ENCODE data around the gene PDCD7.
"Not testable (repeated sequence)": the region's sequence is repeated elsewhere in the genome, so short reads cannot be mapped to it uniquely, and the experiment has no call there.

The PDCD7 gene

DNA sequence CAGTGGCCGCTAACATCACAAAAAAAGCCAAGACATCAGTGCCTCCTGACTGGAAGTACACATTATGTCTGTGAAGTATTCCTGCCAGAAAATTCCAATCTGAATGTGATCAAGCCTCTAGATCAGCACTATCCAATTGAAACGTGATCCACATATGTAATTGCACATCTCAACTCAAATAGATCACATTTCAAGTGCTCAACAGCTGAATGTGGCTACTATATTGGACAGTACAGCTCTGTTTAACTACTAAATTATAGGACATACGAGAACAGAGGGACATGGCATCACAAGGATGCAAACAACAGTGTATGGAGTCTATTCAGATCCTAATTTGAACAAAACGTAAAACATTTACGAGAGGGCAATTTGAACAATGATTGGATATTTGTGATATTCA lies 18.1 kb downstream of the PDCD7 start:
- peak; percentile 16 for DNase-seq

DNA sequence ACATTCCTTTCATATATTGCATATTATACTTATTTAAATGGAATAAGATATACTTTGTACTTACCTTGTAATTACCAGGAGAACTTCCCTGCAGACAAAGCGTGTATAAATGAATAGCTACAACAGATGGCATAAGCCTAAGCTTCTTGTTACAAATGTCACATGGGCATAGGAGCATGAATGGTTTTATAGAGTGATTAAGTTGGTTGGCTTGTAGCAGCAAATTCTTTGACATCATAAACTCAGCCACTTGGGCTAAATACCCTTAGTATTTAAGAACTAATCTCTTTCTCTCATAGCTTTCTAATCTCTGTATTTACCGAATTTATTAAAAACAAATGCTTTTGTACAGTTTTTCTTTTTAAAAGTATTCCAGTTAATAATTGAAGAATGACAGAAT lies 18.5 kb downstream of the PDCD7 start, which contains the start of gene UBAP1L:
Gene UBAP1L, minus strand, starts transcription at position 115 of the 400 bp plus-strand sequence. CDS start 8,985 bp downstream, outside the sequence.
- no peak for DNase-seq

DNA sequence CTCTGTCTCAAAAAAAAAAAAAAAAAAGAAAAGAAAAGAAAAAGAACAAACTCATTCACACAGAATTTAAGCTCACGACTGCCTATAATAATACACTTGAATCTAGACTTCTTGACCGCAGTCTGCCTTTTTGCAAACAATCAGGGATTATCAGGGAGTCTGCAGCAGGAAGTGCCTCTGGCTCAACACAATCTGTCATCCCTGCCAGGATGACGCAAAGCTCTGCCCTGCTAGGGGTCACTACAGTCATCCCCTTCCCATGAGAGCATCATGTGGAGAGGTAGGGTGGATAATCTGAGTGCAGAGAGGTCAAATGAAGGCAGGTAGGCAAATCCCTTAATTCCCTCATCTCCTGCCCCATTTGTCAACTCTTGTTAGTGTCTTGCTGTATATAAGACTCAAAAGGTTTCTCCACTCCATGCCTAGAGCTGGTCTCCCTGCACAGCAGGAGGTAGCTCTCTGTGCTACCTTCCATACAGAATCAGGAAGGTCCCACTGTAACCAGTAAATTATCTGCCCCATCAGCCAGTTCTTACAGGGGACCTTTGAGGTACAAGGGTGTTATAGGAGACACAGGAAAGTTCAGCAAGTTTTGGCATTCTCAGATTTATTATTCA lies 22.8 kb downstream of the PDCD7 start:
- no peak for DNase-seq

DNA sequence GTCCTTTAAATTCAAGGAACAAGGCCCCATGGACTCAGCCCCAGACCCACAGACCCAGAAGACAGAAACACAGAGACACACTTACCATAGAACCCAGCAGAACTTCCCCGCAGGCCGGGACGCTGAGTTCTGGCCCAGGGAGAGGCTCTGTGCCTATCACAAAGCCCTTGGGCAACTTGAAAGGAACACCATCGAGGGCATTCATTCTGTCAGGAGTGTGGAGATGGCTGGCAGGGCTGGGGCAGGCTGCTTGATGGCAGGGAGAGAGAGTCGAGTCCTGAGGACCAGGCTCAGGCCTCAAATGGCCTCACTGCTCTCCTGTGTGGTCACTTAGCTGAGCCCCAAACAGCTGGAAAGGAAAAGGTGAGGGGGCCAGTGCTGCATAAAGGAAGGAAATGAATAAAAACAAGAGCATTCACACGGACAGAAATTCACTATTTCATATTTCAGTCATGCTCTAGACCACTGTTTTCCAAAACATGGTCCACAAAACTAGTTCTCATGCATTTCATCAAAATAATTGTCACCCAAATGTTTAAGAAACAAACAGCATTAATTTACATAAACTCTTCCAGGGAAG lies 27.5 kb downstream of the PDCD7 start:
- DNase-seq: no peak

DNA sequence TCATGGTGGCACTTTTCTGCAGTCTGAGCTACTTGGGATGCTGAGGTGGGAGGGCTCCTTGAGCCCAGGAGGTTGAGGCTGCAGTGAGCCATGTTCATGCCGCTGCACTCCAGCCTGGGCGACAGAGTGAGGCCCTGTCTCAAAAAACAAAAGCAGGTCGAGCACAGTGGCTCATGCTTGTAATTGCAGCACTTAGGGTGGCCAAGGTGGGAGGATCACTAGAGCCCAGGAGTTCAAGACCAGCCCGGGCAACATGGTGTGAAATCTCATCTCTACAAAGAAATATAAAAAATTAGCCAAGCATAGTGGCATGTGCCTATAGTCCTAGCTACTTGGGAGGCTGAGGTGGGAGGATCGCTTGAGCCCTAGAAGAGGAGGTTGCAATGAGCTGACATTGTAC lies 28.6 kb downstream of the PDCD7 start:
- no peak for DNase-seq

DNA sequence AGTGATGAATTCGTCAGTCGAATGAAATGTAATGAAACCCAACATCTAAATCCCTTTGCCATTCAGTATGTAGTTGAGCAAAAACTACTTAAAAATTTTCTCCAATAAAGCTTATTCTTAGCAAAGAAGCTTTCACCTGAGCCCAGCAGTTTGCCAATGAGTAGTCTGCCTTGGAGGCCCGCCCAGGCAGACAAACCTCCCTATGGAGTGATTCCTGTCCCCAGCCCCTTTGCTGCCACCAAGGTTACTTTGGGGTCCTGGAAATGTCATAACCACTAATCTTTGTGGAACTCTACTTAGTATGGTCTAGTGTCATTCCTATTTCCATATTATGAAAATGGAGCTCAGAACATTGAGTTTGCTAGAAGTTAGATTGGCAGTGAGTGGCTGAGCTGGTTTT lies 30.7 kb downstream of the PDCD7 start:
- no peak for DNase-seq

DNA sequence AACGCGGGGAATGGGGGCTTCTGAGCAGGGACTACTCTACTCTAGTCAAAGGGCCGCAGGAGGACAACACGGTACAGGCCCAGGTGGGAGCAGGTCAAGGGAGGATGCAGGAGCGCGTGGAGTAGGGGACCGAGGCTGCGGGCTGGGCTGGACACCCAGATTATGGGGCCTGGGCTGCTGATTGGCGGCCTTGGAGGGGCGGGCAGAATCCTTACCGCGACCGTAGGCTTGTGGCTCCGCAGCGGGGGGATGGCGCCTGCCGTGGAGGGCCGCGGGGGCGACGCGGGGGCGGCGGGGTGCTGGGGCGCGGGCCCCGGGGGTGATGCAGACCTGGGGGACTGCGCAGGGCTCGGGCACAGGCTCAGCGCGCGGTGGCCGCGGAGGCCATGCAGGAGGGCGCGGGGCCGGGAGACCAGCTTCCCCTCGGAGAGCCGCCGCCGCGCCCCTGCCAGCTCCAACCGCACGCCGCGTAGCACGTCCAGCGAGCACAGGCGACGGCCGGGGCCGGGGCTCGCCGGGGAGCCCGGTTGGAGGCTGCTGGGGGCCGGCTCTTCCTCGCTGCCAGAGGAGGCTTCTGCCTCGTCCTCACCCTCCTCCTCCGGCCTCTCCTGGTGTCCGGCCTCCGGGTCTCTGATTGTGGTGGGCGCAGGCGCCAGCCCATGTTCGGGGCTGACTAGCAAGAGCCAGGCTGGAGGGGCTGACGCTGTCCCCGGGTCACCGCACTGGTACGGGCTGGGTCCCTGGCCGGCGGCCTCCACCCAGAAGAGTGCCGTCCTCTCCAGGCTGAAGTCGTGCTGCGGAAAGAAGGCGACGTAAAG lies 31.5 kb downstream of the PDCD7 start:
- DNase-seq: no peak

DNA sequence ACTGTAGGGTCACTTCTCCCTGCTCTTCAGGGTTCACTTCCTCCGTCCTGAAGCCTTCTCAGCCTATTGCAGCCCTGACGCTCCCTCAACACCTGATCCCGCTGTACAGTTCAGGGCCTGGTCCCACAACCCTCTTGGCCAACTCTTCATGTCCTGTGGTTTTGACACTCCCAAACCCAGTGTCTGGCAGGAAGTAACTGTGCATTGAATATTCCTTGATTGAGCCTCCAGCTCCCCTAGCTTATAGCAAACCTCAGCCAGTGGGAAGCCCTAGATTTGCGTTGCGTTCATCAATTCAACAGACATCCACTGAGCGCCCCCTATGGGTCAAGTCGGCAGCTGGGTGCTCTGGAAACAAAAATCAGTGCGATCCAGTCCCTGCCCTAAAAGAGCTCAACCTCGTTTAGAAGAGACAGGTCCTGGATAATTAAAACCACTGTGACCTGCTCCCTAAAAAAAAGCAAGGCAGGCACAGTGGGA lies 32.2 kb downstream of the PDCD7 start:
- DNase-seq: peak; percentile 27

DNA sequence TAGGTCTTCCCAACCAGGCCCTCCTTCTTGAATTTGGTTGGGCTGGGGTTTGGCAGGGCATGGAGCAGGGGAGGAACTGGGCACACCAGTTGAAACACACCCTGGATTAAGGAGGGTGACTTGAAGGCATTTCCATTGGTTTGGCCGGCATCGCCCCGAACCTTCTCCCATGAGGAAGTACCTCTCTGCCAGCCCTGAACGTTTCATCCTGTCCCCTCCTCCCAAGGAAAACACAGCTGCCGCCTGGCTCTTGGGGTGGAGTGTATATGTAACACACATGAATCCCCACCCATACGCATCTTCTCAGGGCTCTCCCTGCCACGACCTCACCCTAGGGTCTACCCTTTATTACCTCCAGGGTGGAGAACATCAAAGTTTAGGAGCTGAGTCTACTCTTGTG lies 33.2 kb downstream of the PDCD7 start:
- DNase-seq: no peak

DNA sequence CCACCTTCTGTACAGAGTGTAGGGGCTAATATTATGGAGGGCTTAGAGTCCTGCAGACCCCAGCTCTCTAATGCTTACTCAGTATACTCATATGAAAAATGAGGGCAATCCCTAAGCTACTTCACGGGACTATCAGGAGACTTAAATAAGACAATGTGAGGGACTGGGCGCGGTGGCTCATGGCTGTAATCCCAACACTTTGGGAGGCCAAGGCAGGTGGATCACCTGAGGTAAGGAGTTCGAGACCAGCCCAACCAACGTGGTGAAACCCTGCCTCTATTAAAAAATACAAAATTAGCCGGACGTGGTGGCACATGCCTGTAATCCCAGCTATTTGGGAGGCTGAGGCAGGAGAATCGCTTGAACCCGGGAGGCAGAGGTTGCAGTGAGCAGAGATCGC lies 33.8 kb downstream of the PDCD7 start:
- not testable (repeated sequence) for DNase-seq

DNA sequence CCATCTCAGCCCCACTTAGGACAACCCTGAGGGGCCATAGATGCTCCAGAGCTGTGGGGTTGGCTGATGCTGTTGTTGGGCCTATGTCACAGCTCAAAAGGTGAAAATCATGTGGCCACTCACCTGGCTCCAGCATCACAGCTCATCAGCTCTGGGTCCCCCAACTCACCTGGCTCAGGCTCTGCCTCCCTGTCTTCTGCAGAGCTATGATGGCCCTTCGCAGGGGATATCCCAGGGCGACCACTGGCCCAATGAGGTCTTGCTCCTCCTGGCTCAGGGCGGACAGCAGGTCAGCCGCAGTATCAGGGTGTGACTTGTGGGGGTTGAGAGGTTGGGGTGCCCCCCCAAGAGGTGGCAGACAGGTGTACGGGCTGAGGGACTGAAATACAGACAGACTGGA lies 34.3 kb downstream of the PDCD7 start:
- no peak for DNase-seq

DNA sequence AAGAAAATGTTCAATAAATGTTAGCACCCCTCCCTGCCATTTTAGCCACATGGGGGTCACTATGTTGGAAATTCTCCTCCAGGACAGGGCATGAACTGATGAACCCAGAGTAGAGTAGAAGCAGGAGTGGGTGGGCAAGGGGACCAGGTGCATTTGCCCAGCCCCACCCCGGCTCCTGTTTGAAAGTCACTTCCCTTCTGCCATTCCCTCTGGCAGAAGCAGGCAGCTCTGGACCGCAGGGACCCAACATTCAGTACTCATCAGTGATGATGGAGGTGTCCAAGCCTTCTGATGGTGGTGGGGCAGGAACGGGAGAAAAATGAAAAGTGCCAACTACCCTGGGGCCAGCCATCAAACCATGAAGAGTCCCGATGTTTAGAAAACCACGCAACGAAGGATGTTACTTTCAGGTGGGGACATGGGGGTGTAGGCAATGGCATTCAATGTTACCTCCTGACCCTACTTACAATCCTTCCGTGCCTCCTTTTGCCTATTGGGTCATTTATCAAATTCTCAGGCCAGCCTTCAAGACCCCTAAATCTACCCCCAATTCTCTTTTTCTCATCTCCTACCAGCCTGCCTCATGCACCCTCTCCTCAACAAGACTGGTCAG lies 35.9 kb downstream of the PDCD7 start:
- no peak for DNase-seq

DNA sequence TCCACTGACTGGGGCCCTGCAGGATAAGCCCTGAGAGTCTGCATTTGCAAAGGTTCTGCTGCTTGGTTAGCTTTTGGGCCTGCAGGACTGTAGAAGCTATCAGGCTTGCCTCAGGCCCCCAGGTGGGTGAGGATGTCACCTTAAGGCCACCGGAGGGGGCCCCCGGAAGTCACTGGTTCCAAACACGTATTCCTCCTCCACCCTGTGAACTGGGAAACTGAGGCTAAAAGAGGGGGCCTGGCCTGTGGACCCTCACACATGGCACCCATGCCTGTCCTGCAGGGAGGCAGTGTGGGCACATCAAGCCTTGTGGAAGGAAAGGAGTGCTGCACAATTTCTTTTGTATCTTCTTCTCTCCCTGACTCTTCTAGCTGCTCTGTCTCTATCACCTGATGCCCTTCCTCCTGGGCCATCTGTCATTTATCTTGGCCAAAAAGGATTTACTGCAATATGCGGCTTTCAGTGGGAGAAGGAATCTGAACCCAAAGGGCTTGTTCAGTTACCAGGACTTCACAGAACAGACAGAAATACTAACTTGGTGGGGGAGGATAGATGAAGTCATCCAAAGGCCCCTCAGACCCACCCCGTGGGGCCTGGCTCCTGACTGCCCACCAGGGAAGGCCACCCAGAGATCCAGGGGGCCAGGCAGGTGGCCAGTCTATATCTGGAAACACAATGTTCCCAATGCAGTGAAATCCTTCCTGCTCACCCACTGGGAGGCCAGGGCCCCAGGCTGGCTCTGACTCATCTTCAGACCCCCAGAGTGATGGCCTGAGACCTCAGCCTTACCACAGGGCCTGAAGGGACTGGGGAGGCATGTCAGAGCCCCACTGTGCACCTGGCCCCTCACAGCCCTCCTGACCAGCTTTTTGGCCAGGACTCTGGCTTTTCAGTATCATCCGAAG lies 36.9 kb downstream of the PDCD7 start:
- no peak for DNase-seq

DNA sequence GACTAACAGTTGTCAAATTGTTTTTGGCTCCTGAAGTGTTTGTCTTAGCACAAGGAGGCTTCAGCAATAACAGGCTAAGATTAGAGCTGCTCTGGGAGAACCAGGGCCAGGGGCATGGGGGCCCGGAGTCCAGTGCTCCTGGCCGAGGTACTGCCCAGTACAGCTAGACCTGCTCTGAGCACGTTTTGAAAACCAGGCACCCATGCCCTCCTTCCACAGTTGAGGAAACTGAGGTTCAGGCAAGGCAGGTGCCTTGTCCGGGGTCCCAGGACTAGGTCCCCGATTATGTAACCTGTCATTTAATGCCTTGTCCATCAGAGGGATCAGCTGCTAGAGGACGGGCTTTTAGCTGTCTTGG lies 37.9 kb downstream of the PDCD7 start:
- DNase-seq: no peak

DNA sequence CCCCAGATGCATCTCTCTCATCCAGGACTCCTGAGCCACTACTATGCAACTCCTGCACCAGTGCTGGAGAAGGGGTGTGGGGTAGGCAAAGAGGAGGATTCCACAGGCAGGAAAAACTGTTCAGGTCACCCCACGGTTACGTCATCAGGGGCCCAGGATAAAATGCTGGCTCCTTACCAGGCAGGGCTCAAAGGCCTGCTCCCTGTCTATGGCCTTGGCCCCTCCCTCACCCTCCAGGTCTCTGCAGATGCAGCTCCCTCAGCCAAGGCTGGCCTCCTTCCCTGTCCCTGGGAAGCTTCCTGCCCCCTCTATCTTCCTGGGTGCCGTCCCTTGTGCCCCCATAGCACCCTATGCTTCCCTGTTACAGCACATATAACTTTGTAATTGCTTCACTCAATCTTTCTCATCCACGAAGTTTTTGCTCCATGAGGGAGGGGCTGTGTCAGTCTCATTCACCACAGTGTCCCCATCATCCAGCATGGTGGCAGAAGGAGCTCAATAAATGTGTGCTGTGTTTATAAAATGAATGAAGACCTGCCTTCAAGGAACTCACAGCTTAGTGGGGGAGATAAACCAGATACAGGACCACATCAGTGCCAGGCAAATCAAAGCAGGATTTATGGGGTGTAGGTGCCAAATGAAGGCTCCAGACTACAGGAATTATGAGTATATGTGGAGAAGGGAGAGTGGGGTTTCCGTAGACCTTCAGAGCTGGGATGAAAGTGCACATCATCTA lies 38.4 kb downstream of the PDCD7 start:
- DNase-seq: no peak

DNA sequence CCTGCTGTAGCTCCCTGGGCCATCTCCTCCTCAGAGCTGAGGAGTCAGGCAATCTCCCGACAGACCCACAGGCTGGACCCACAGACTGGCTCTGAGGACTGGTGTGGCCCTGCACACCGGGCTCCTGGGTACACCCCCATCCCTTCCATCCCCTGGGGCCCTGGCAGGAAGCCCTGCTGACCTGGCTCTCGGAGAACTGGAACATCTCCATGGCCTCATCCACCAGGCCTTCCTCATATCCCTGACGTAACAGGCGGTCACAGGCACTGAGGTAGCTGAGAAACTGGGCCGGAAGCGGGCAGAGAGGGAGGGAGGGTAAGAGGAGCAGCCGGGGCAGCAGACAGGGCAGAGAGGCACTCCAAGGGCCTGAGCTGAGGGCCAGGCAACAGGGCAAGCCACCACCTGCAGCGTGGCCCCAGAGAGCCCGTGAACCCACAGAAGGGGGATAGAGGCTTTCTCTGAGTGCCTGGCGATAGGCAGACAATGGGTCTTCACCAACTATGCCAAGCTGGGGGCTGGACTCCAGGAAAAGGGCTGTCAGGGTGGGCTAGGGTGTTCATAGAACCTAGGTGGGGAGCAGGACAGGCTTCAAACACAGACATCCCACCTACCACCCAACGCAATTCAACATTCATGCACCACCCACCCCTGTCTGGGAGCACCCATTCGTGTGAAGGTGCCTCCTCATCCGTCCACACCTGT lies 39.2 kb downstream of the PDCD7 start:
- no peak for DNase-seq

DNA sequence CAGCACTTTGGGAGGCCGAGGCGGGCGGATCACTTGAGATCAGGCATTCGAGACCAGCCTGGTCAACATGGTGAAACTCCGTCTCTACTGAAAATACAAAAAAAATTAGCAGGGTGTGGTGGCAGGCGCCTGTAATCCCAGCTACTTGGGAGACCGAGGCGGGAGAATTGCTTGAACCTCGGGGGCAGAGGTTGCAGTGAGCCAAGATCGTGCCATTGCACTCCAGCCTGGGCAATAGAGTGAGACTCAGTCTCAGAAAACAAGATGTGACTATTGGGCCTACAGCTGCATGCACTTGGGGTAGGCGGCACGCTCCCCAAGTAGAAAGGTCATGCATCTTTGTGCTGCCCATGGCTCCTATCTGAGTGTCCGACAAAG lies 39.8 kb downstream of the PDCD7 start:
- not testable (repeated sequence) for DNase-seq

DNA sequence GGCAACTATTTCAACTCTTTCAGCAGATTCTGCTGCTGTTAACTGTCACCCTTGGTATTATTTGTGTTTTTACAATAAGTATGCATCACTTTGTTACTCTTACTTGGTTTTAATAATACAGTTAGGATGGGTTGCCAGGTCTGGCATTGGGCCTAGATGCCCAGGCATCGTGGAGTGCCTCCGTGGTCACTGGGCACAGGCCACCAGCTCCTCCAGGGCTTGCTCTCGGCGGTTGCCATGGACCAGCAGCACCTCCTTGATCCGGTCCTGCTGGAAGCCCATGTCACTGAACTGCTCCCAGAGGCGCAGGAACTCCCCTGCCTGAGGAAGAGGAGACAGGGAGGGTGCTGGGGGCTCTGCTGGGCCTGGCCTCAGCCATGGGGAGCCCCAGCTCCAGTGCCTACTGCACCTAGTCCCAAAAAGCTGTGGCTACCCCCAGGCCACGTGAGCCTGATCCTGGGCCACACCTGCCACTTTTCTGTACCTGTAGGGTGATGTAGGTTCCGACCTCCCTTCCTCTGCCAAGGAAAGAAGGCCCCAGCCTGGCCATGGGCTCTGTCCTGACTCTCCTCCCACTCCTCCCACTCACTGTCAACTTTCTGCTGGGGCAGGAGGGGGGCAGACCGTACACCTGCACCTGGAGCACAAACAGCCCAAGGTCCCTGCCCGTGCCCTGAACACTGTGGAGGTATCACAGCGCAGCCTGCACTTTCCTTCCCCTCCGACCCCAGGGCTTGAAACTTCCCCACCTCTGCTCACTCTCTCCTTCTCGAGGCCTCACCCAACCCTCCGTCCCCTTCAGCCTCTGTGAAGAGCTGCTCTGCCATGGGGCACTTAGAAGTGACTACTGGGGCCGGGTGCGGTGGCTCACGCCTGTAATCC lies 40.5 kb downstream of the PDCD7 start:
- DNase-seq: no peak

DNA sequence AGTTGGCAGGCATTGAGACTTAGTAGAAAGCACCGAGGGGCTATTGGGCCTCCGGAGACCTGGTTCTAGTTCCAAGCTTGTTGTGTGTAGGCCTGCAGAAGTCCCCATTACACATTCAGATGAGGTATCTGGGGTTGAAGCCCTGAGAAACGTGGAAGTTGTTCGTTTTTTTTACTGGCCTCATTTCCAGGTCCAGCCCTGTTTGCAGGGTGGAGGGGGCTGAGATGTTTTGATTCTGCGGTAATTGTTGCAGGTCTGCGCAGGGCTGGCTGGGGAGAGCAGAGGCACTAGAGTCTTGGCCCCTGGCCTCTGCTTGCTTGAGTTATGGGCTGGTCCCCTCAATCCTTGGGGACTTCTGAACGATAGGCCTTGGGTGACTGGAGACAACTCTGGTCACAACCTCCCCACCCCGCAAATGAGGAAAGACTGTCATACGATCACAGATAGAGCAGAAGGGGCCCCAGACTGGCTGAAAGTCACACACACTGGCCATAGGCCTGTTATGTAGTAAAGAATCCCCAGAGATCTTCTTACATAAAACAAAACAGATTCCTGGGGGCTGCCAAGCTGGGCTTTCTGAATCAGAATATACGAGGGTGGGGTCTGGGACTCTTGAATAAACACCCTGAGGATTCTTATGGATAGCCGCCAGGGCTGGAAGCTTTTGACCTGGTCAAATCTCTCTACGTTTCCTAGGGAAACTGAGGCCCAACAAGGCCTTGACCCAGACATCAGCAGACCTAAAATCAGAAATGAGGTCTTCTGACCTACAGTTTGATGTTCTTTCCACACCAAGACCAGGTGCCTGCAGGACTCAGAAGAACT lies 41.5 kb downstream of the PDCD7 start:
- DNase-seq: no peak

All from COR-L47 (cell line).